GM23338 (cell line): Measurements from ENCODE around the gene LRP4. TPM values are rescaled to one million over a fixed set of nuclear protein-coding genes. Genes with fewer than 3 reads are reported as not detected.
A peak's percentile ranks its signal among the peaks of the same experiment; 100 is the strongest.

Experiments
- ATAC-seq: fragments of 200-7000 bp; cut with Tn5 transposase; 3 replicates; pipeline ENCODE4 v1.9.1; 2020
- DNase-seq: peaks from one replicate; pipeline ENCODE4 v3.0.0-alpha.2; 2015; ENCODE audit warnings: low spot score
- H2AFZ ChIP-seq: fragments of 200-600 bp; sonication (generic); 2 replicates; pipeline ENCODE4 v1.8.0; 2016; ENCODE audit warnings: antibody characterized with exemption, mild to moderate bottlenecking, moderate library complexity
- H3F3A ChIP-seq: fragments of 200-600 bp; sonication (generic); replicated peaks from 2 replicates; pipeline ENCODE4 v1.8.0; 2017; ENCODE audit warnings: antibody characterized with exemption, mixed run types, low read depth
- H3K27ac ChIP-seq: fragments of 200-600 bp; sonication (generic); 2 replicates; pipeline ENCODE4 v1.6.1; 2016; ENCODE audit warnings: low read depth
- H3K27me3 ChIP-seq: fragments of 200-600 bp; sonication (generic); 2 replicates; pipeline ENCODE4 v1.8.0; 2016; ENCODE audit warnings: mild to moderate bottlenecking, mixed run types, moderate library complexity; ENCODE audit not compliant: insufficient read depth
- H3K36me3 ChIP-seq: fragments of 200-600 bp; sonication (generic); 2 replicates; pipeline ENCODE4 v1.8.0; 2016; ENCODE audit warnings: mild to moderate bottlenecking; ENCODE audit not compliant: insufficient read depth
- H3K4me1 ChIP-seq: fragments of 200-600 bp; sonication (generic); 2 replicates; pipeline ENCODE4 v1.8.0; 2016; ENCODE audit warnings: mild to moderate bottlenecking, moderate library complexity; ENCODE audit not compliant: insufficient read depth
- H3K4me2 ChIP-seq: fragments of 200-600 bp; sonication (generic); 2 replicates; pipeline ENCODE4 v1.7.1; 2017; ENCODE audit warnings: mixed run types
- H3K4me3 ChIP-seq: fragments of 200-600 bp; sonication (generic); 2 replicates; pipeline ENCODE4 v1.6.1; 2016; ENCODE audit warnings: mixed run types
- H3K79me2 ChIP-seq: fragments of 200-600 bp; sonication (generic); replicated peaks from 2 replicates; pipeline ENCODE4 v1.8.0; 2017; ENCODE audit warnings: mild to moderate bottlenecking; ENCODE audit not compliant: insufficient read depth
- H3K9me2 ChIP-seq: fragments of 200-600 bp; sonication (generic); 2 replicates; pipeline ENCODE4 v1.8.0; 2017; ENCODE audit not compliant: insufficient read depth
- H4K20me1 ChIP-seq: fragments of 200-600 bp; sonication (generic); replicated peaks from 2 replicates; pipeline ENCODE4 v1.8.0; 2017; ENCODE audit warnings: mild to moderate bottlenecking; ENCODE audit not compliant: insufficient read depth
- H3K27ac Mint-ChIP-seq: 2 replicates; pipeline ENCODE4 v1.8.0; 2020; ENCODE audit warnings: inconsistent platforms, mild to moderate bottlenecking, moderate library complexity, mixed read lengths
- H3K27me3 Mint-ChIP-seq: 3 replicates; pipeline ENCODE4 v1.8.0; 2022; ENCODE audit warnings: low read depth, mild to moderate bottlenecking, moderate library complexity, mixed read lengths, inconsistent platforms; ENCODE audit not compliant: insufficient read depth, poor library complexity
- H3K36me3 Mint-ChIP-seq: 3 replicates; pipeline ENCODE4 v1.8.0; 2021; ENCODE audit warnings: low read depth, mild to moderate bottlenecking, inconsistent platforms, moderate library complexity, mixed read lengths
- H3K4me1 Mint-ChIP-seq: 3 replicates; pipeline ENCODE4 v1.8.0; 2020; ENCODE audit warnings: mild to moderate bottlenecking, inconsistent platforms, mixed read lengths
- H3K4me3 Mint-ChIP-seq: 3 replicates; pipeline ENCODE4 v1.8.0; 2021; ENCODE audit warnings: moderate library complexity, mild to moderate bottlenecking, inconsistent platforms, mixed read lengths
- H3K9me3 Mint-ChIP-seq: 3 replicates; pipeline ENCODE4 v1.8.0; 2020; ENCODE audit warnings: moderate library complexity, mild to moderate bottlenecking, inconsistent platforms, mixed read lengths
- CREB1 ChIP-seq: fragments of 250-450 bp; sonication (Bioruptor Pico); IDR thresholded peaks from 2 replicates; pipeline ENCODE4 v1.5.0; 2020; ENCODE audit warnings: low read depth, mild to moderate bottlenecking, moderate library complexity
- EZH2 ChIP-seq: fragments of 200-600 bp; sonication (generic); IDR thresholded peaks from one replicate; pipeline ENCODE4 v1.8.0; 2017; ENCODE audit warnings: antibody characterized with exemption, mild to moderate bottlenecking, low read depth; ENCODE audit not compliant: unreplicated experiment
- EZH2phosphoT487 ChIP-seq: fragments of 200-600 bp; sonication (generic); IDR thresholded peaks from one replicate; pipeline ENCODE4 v1.8.1; 2018; ENCODE audit warnings: antibody characterized with exemption; ENCODE audit not compliant: unreplicated experiment
- JUNB ChIP-seq: IDR thresholded peaks from one replicate; pipeline ENCODE4 v1.6.1; 2016; ENCODE audit warnings: antibody characterized with exemption; ENCODE audit not compliant: unreplicated experiment
- NANOG ChIP-seq: IDR thresholded peaks from 2 replicates; pipeline ENCODE4 v1.6.1; 2016; ENCODE audit warnings: antibody characterized with exemption, borderline replicate concordance
- POLR2AphosphoS5 ChIP-seq: IDR thresholded peaks from 2 replicates; pipeline ENCODE4 v1.6.1; 2016; ENCODE audit warnings: antibody characterized with exemption, low read depth
- STAT1 ChIP-seq: IDR thresholded peaks from one replicate; pipeline ENCODE4 v1.6.1; 2016; ENCODE audit warnings: antibody characterized with exemption; ENCODE audit not compliant: unreplicated experiment
- ZNF114 ChIP-seq: fragments of 250-450 bp; sonication (Bioruptor Pico); IDR thresholded peaks from 2 replicates; pipeline ENCODE4 v1.5.0; 2020; ENCODE audit warnings: mild to moderate bottlenecking, moderate library complexity
- ZNF331 ChIP-seq: fragments of 250-450 bp; sonication (Bioruptor Pico); IDR thresholded peaks from 2 replicates; pipeline ENCODE4 v1.5.0; 2020; ENCODE audit warnings: low read depth, mild to moderate bottlenecking, moderate library complexity
- polyA plus RNA-seq: library from polyadenylated mRNA; unstranded; fragments of >200 nt; fragmentation: Nextera tagmentation; extraction: Ambion mirVana; gene quantifications from 2 replicates; pipeline ENCODE4 v1.2.1, GENCODE V29; 2016
- total RNA-seq: library from RNA; depleted of rRNA; stranded (reverse); fragments of >200 nt; shearing (Covaris generic); gene quantifications from 2 replicates; pipeline ENCODE4 v1.2.3, GENCODE V29; 2014
- TF ChIP-seq, protein P1 (sequence below), 2 experiments: fragments of 200-600 bp in 1 of 2; sonication (generic) in 1 of 2; conservative IDR thresholded peaks; 2 replicates each; pipeline versions ENCODE4 v1.5.1 to v1.6.1; 2016 to 2017; ENCODE audit warnings: antibody characterized with exemption in 2 of 2, low read depth in 2 of 2, mild to moderate bottlenecking in 2 of 2, moderate library complexity in 1 of 2
- TF ChIP-seq, protein P2 (sequence below): IDR thresholded peaks from one replicate; pipeline ENCODE4 v1.6.1; 2018; ENCODE audit warnings: antibody characterized with exemption; ENCODE audit not compliant: unreplicated experiment
- TF ChIP-seq, protein P3 (sequence below): IDR thresholded peaks from 2 replicates; pipeline ENCODE4 v1.6.1; 2016; ENCODE audit warnings: antibody characterized with exemption
- TF ChIP-seq, protein P4 (sequence below): fragments of 250-450 bp; sonication (Bioruptor Pico); IDR thresholded peaks from 2 replicates; pipeline ENCODE4 v1.5.0; 2020; ENCODE audit warnings: mild to moderate bottlenecking, moderate library complexity

Gene LRP4
- total and polyA plus RNA-seq, 2 experiments from 2014 or later = 6.0 to 18.4 TPM

DNA sequence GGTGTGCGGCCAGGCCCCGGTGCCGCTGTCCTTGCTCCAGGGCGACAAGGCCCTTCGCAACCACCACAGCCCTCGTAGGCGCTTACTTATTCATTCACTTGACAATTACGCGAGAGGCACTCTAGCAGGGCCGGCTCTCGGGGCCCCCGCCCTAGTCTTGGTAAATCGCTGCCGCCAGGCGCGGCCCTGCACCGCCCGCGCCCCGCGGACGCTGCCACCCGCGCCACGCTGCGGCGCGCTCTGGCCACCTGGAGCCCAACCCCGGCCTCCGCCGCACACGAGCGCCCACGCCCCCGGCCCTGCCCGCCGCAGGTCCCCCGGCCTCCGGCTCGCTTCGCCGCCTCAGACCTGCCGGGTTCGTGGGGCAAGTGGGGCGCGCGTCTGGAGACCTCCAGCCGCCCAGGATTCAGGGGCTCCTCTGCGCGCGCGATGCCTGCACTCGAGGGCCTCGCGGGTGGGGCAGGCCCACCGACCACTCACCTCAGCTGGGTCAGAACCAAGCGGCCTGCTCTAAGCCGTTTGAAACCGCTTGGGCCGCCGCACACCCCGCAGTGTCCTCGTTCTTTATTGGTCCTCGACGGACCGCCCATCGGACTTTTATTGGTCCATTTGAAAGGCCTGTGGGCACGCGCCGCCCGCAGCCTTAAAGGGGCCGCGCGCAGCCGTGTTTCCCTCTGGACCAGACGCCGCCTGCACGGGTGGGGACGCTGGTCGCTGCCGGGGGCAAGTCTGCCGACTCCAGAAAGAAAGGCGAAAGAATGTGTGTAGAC is 72.4 kb downstream of the LRP4 start, which contains the start of gene CKAP5:
Gene CKAP5, minus strand, starts transcription at position 541 of the 770 bp plus-strand sequence. CDS start 25,049 bp downstream, outside the sequence.
- Histone ChIP-seq H3K4me3 (peak within 1 kb of the TSS; percentile 63), H3K9me2 (no peaks in the 10 kb centered on the region), H3K4me1 (peaks cover 16% of the 10 kb centered on the region), H3K27me3 (no peaks in the 10 kb centered on the region), H3K4me2 (peak within 1 kb of the TSS; percentile 85), H4K20me1 (peaks cover 35% of the 10 kb centered on the region), H3K27ac (peak within 1 kb of the TSS; percentile 16; the same call in 1 of the 2 replicates), H2AFZ (peak within 1 kb of the TSS; percentile 48; the same call in 1 of the 2 replicates), H3K36me3 (no peaks in the 10 kb centered on the region), H3K79me2 (peaks cover 47% of the 10 kb centered on the region), H3F3A (no peaks in the 10 kb centered on the region)
- TF ChIP-seq JUNB (no peak), STAT1 (no peak), EZH2 (no peak), EZH2phosphoT487 (no peak), NANOG (no peak), POLR2AphosphoS5 (peak; percentile 92), ZNF114 (CRISPR knock-in tag) (no peak), ZNF331 (CRISPR knock-in tag) (no peak), CREB1 (CRISPR knock-in tag) (no peak; the same call in 1 of the 2 replicates)
- TF ChIP-seq, protein P1, sequence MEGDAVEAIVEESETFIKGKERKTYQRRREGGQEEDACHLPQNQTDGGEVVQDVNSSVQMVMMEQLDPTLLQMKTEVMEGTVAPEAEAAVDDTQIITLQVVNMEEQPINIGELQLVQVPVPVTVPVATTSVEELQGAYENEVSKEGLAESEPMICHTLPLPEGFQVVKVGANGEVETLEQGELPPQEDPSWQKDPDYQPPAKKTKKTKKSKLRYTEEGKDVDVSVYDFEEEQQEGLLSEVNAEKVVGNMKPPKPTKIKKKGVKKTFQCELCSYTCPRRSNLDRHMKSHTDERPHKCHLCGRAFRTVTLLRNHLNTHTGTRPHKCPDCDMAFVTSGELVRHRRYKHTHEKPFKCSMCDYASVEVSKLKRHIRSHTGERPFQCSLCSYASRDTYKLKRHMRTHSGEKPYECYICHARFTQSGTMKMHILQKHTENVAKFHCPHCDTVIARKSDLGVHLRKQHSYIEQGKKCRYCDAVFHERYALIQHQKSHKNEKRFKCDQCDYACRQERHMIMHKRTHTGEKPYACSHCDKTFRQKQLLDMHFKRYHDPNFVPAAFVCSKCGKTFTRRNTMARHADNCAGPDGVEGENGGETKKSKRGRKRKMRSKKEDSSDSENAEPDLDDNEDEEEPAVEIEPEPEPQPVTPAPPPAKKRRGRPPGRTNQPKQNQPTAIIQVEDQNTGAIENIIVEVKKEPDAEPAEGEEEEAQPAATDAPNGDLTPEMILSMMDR (conservative IDR thresholded peaks at IDR 0.05; ENCODE audit: low read depth in 2 of 2) = no peak
- TF ChIP-seq, protein P2, sequence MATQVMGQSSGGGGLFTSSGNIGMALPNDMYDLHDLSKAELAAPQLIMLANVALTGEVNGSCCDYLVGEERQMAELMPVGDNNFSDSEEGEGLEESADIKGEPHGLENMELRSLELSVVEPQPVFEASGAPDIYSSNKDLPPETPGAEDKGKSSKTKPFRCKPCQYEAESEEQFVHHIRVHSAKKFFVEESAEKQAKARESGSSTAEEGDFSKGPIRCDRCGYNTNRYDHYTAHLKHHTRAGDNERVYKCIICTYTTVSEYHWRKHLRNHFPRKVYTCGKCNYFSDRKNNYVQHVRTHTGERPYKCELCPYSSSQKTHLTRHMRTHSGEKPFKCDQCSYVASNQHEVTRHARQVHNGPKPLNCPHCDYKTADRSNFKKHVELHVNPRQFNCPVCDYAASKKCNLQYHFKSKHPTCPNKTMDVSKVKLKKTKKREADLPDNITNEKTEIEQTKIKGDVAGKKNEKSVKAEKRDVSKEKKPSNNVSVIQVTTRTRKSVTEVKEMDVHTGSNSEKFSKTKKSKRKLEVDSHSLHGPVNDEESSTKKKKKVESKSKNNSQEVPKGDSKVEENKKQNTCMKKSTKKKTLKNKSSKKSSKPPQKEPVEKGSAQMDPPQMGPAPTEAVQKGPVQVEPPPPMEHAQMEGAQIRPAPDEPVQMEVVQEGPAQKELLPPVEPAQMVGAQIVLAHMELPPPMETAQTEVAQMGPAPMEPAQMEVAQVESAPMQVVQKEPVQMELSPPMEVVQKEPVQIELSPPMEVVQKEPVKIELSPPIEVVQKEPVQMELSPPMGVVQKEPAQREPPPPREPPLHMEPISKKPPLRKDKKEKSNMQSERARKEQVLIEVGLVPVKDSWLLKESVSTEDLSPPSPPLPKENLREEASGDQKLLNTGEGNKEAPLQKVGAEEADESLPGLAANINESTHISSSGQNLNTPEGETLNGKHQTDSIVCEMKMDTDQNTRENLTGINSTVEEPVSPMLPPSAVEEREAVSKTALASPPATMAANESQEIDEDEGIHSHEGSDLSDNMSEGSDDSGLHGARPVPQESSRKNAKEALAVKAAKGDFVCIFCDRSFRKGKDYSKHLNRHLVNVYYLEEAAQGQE = no peak
- TF ChIP-seq, protein P3, sequence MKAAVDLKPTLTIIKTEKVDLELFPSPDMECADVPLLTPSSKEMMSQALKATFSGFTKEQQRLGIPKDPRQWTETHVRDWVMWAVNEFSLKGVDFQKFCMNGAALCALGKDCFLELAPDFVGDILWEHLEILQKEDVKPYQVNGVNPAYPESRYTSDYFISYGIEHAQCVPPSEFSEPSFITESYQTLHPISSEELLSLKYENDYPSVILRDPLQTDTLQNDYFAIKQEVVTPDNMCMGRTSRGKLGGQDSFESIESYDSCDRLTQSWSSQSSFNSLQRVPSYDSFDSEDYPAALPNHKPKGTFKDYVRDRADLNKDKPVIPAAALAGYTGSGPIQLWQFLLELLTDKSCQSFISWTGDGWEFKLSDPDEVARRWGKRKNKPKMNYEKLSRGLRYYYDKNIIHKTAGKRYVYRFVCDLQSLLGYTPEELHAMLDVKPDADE = peak; percentile 17; the same call in 1 of the 2 replicates
- TF ChIP-seq, protein P4, sequence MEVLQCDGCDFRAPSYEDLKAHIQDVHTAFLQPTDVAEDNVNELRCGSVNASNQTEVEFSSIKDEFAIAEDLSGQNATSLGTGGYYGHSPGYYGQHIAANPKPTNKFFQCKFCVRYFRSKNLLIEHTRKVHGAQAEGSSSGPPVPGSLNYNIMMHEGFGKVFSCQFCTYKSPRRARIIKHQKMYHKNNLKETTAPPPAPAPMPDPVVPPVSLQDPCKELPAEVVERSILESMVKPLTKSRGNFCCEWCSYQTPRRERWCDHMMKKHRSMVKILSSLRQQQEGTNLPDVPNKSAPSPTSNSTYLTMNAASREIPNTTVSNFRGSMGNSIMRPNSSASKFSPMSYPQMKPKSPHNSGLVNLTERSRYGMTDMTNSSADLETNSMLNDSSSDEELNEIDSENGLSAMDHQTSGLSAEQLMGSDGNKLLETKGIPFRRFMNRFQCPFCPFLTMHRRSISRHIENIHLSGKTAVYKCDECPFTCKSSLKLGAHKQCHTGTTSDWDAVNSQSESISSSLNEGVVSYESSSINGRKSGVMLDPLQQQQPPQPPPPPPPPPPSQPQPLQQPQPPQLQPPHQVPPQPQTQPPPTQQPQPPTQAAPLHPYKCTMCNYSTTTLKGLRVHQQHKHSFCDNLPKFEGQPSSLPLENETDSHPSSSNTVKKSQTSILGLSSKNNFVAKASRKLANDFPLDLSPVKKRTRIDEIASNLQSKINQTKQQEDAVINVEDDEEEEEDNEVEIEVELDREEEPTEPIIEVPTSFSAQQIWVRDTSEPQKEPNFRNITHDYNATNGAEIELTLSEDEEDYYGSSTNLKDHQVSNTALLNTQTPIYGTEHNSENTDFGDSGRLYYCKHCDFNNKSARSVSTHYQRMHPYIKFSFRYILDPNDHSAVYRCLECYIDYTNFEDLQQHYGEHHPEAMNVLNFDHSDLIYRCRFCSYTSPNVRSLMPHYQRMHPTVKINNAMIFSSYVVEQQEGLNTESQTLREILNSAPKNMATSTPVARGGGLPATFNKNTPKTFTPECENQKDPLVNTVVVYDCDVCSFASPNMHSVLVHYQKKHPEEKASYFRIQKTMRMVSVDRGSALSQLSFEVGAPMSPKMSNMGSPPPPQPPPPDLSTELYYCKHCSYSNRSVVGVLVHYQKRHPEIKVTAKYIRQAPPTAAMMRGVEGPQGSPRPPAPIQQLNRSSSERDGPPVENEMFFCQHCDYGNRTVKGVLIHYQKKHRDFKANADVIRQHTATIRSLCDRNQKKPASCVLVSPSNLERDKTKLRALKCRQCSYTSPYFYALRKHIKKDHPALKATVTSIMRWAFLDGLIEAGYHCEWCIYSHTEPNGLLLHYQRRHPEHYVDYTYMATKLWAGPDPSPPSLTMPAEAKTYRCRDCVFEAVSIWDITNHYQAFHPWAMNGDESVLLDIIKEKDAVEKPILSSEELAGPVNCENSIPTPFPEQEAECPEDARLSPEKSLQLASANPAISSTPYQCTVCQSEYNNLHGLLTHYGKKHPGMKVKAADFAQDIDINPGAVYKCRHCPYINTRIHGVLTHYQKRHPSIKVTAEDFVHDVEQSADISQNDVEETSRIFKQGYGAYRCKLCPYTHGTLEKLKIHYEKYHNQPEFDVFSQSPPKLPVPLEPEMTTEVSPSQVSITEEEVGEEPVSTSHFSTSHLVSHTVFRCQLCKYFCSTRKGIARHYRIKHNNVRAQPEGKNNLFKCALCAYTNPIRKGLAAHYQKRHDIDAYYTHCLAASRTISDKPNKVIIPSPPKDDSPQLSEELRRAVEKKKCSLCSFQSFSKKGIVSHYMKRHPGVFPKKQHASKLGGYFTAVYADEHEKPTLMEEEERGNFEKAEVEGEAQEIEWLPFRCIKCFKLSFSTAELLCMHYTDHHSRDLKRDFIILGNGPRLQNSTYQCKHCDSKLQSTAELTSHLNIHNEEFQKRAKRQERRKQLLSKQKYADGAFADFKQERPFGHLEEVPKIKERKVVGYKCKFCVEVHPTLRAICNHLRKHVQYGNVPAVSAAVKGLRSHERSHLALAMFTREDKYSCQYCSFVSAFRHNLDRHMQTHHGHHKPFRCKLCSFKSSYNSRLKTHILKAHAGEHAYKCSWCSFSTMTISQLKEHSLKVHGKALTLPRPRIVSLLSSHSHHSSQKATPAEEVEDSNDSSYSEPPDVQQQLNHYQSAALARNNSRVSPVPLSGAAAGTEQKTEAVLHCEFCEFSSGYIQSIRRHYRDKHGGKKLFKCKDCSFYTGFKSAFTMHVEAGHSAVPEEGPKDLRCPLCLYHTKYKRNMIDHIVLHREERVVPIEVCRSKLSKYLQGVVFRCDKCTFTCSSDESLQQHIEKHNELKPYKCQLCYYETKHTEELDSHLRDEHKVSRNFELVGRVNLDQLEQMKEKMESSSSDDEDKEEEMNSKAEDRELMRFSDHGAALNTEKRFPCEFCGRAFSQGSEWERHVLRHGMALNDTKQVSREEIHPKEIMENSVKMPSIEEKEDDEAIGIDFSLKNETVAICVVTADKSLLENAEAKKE = no peak
- peaks cover 10% of the 10 kb centered on the region for H3K27me3 Mint-ChIP-seq
- DNase-seq = peak; percentile 97
- H3K4me1 Mint-ChIP-seq = peaks cover 27% of the 10 kb centered on the region
- H3K4me3 Mint-ChIP-seq = peak within 1 kb of the TSS; percentile 93
- ATAC-seq = peak; percentile 92
- peaks cover 16% of the 10 kb centered on the region for H3K36me3 Mint-ChIP-seq
- peak within 1 kb of the TSS; percentile 94 for H3K27ac Mint-ChIP-seq
- H3K9me3 Mint-ChIP-seq = peaks cover 10% of the 10 kb centered on the region
